T-helper 17 cell (primary cell): ENCODE results near the gene ZNF71. TPM values are rescaled to one million over a fixed set of nuclear protein-coding genes. Genes with fewer than 3 reads are reported as not detected.
A peak's percentile ranks its signal among the peaks of the same experiment; 100 is the strongest.

Experiments used
- ATAC-seq: fragments of 150-1000 bp; cut with Tn5 transposase; 2 replicates; pipeline ENCODE4 v1.10.0; 2021; ENCODE audit warnings: mild to moderate bottlenecking, moderate library complexity
- DNase-seq, 3 donors: peaks; one replicate each; pipeline versions ENCODE4 v3.0.0 to v3.0.0-alpha.2; 2020 to 2021
- H3K9me3 ChIP-seq: one replicate; pipeline ENCODE4 v1.7.0; 2013; ENCODE audit warnings: low read length, mild to moderate bottlenecking; ENCODE audit not compliant: control insufficient read depth, poor library complexity, severe bottlenecking
- H3K27ac Mint-ChIP-seq: one replicate; pipeline ENCODE4 v1.8.0; 2022; ENCODE audit warnings: mild to moderate bottlenecking, moderate library complexity, mixed read lengths
- H3K27me3 Mint-ChIP-seq: one replicate; pipeline ENCODE4 v1.8.0; 2022; ENCODE audit warnings: mixed read lengths
- H3K36me3 Mint-ChIP-seq: one replicate; pipeline ENCODE4 v1.8.0; 2022; ENCODE audit warnings: low read depth, mixed read lengths
- H3K4me1 Mint-ChIP-seq: one replicate; pipeline ENCODE4 v1.8.0; 2022; ENCODE audit warnings: mild to moderate bottlenecking, mixed read lengths
- H3K4me3 Mint-ChIP-seq: one replicate; pipeline ENCODE4 v1.8.0; 2022; ENCODE audit warnings: mild to moderate bottlenecking, moderate library complexity, mixed read lengths
- total RNA-seq, 4 donors: library from RNA in 2 of 4; stranded (reverse) in 2 of 4; gene quantifications; one replicate each; pipeline ENCODE4 v1.2.3 and lab custom pipeline; 2022 to 2026

The ZNF71 gene
- total RNA-seq, 2 donors from 2014 or later, result 4.9 to 5.1 TPM

GRCh38 chr19:56639217-56639616, 44.1 kb downstream of the ZNF71 start:
- H3K27me3 Mint-ChIP-seq, result no peaks in the 10 kb centered on the region
- no peak overlapping the region for H3K27ac Mint-ChIP-seq
- peaks cover 6% of the 10 kb centered on the region for H3K9me3 ChIP-seq
- no peak for ATAC-seq
- H3K4me1 Mint-ChIP-seq, result no peaks in the 10 kb centered on the region
- H3K4me3 Mint-ChIP-seq, result no peak overlapping the region
- peaks cover 2% of the 10 kb centered on the region for H3K36me3 Mint-ChIP-seq
- no peak for DNase-seq

GRCh38 chr19:56642711-56643459, 47.8 kb downstream of the ZNF71 start, which contains the start of gene SMIM17:
Gene SMIM17, plus strand, starts transcription at chr19:56643159. Its CDS starts 2,509 bp downstream, at chr19:56645668.
- Mint-ChIP-seq H3K27me3 (no peaks in the 10 kb centered on the region), H3K4me1 (no peaks in the 10 kb centered on the region), H3K27ac (no peak within 1 kb of the TSS), H3K36me3 (peaks cover 5% of the 10 kb centered on the region), H3K4me3 (no peak within 1 kb of the TSS)
- H3K9me3 ChIP-seq, result no peaks in the 10 kb centered on the region
- no peak for DNase-seq
- ATAC-seq, result no peak

GRCh38 chr19:56643460-56643955, 48.4 kb downstream of the ZNF71 start:
- H3K9me3 ChIP-seq, result no peaks in the 10 kb centered on the region

GRCh38 chr19:56654151-56654550, 59.0 kb downstream of the ZNF71 start:
- peaks cover 2% of the 10 kb centered on the region for H3K9me3 ChIP-seq
- H3K4me3 Mint-ChIP-seq, result no peak overlapping the region
- no peak for DNase-seq
- ATAC-seq, result no peak
- no peaks in the 10 kb centered on the region for H3K4me1 Mint-ChIP-seq
- H3K36me3 Mint-ChIP-seq, result peaks cover 1% of the 10 kb centered on the region
- no peaks in the 10 kb centered on the region for H3K27me3 Mint-ChIP-seq
- H3K27ac Mint-ChIP-seq, result no peak overlapping the region

More at GRCh38 chr19:56643460-56643955, 48.4 kb downstream of the ZNF71 start:
- no peak for DNase-seq
- H3K36me3 Mint-ChIP-seq, result peaks cover 5% of the 10 kb centered on the region
- H3K27me3 Mint-ChIP-seq, result no peaks in the 10 kb centered on the region
- no peak overlapping the region for H3K27ac Mint-ChIP-seq
- no peaks in the 10 kb centered on the region for H3K4me1 Mint-ChIP-seq
- no peak overlapping the region for H3K4me3 Mint-ChIP-seq
- ATAC-seq, result no peak

- Mint-ChIP-seq H3K27me3 (no peaks in the 10 kb centered on the region), H3K27ac (no peak overlapping the region), H3K4me1 (no peaks in the 10 kb centered on the region), H3K4me3 (no peak overlapping the region), H3K36me3 (peaks cover 3% of the 10 kb centered on the region)
- DNase-seq (no peak), ATAC-seq (no peak)
- no peaks in the 10 kb centered on the region for H3K9me3 ChIP-seq
Measured at GRCh38 chr19:56660381-56661107, 65.4 kb downstream of the ZNF71 start.

GRCh38 chr19:56661248-56661647, 66.1 kb downstream of the ZNF71 start:
- no peak overlapping the region for H3K4me3 Mint-ChIP-seq
- DNase-seq, result no peak
- no peak overlapping the region for H3K27ac Mint-ChIP-seq
- no peaks in the 10 kb centered on the region for H3K27me3 Mint-ChIP-seq
- H3K4me1 Mint-ChIP-seq, result no peaks in the 10 kb centered on the region
- ATAC-seq, result no peak
- H3K36me3 Mint-ChIP-seq, result peaks cover 3% of the 10 kb centered on the region
- no peaks in the 10 kb centered on the region for H3K9me3 ChIP-seq

GRCh38 chr19:56663931-56664500, 68.9 kb downstream of the ZNF71 start:
- Mint-ChIP-seq H3K36me3 (peaks cover 3% of the 10 kb centered on the region), H3K4me3 (no peak overlapping the region), H3K27me3 (no peaks in the 10 kb centered on the region), H3K27ac (no peak overlapping the region), H3K4me1 (no peaks in the 10 kb centered on the region)
- no peak for ATAC-seq
- DNase-seq, result no peak
- no peaks in the 10 kb centered on the region for H3K9me3 ChIP-seq

GRCh38 chr19:56664511-56664910, 69.4 kb downstream of the ZNF71 start:
- H3K4me3 Mint-ChIP-seq, result no peak overlapping the region
- DNase-seq, result no peak
- no peaks in the 10 kb centered on the region for H3K27me3 Mint-ChIP-seq
- no peaks in the 10 kb centered on the region for H3K4me1 Mint-ChIP-seq
- no peaks in the 10 kb centered on the region for H3K36me3 Mint-ChIP-seq
- no peak overlapping the region for H3K27ac Mint-ChIP-seq
- no peak for ATAC-seq
- H3K9me3 ChIP-seq, result no peaks in the 10 kb centered on the region

GRCh38 chr19:56667311-56667870, 72.3 kb downstream of the ZNF71 start:
- H3K27ac Mint-ChIP-seq, result no peak overlapping the region
- no peaks in the 10 kb centered on the region for H3K9me3 ChIP-seq

GRCh38 chr19:56668676-56669075, 73.6 kb downstream of the ZNF71 start:
- no peaks in the 10 kb centered on the region for H3K27me3 Mint-ChIP-seq
- H3K9me3 ChIP-seq, result no peaks in the 10 kb centered on the region
- DNase-seq (no peak), ATAC-seq (no peak)
- peaks cover 2% of the 10 kb centered on the region for H3K4me1 Mint-ChIP-seq
- peak overlapping the region; percentile 22 for H3K4me3 Mint-ChIP-seq
- no peaks in the 10 kb centered on the region for H3K36me3 Mint-ChIP-seq
- H3K27ac Mint-ChIP-seq, result no peak overlapping the region

More at GRCh38 chr19:56667311-56667870, 72.3 kb downstream of the ZNF71 start:
- Mint-ChIP-seq H3K4me3 (no peak overlapping the region), H3K36me3 (no peaks in the 10 kb centered on the region), H3K4me1 (peaks cover 2% of the 10 kb centered on the region), H3K27me3 (no peaks in the 10 kb centered on the region)
- ATAC-seq (no peak), DNase-seq (no peak)

GRCh38 chr19:56670401-56670960, 75.4 kb downstream of the ZNF71 start:
- ATAC-seq (no peak), DNase-seq (no peak)
- H3K27ac Mint-ChIP-seq, result peak overlapping the region; percentile 8
- H3K4me1 Mint-ChIP-seq, result peaks cover 2% of the 10 kb centered on the region
- H3K4me3 Mint-ChIP-seq, result peak overlapping the region; percentile 88
- H3K36me3 Mint-ChIP-seq, result no peaks in the 10 kb centered on the region
- no peaks in the 10 kb centered on the region for H3K9me3 ChIP-seq
- H3K27me3 Mint-ChIP-seq, result no peaks in the 10 kb centered on the region

- Mint-ChIP-seq H3K36me3 (no peaks in the 10 kb centered on the region), H3K27me3 (no peaks in the 10 kb centered on the region), H3K27ac (peak overlapping the region; percentile 17), H3K4me3 (peak overlapping the region; percentile 88), H3K4me1 (peaks cover 2% of the 10 kb centered on the region)
- DNase-seq (no peak), ATAC-seq (peak; percentile 52)
- no peaks in the 10 kb centered on the region for H3K9me3 ChIP-seq
Measured at GRCh38 chr19:56670961-56671612, 76.0 kb downstream of the ZNF71 start.
